ENCODE data around the gene ALK.

- no peak for TF ChIP-seq CTCF (IDR thresholded peaks at IDR 0.05; ENCODE audit: borderline replicate concordance, extremely low read depth, low read length, poor library complexity, severe bottlenecking)
- TF ChIP-seq EZH2 (IDR thresholded peaks at IDR 0.05; ENCODE audit: borderline replicate concordance, low read depth, low read length, severe bottlenecking) = no peak
Observed at GRCh38 chr2:29782087-29782486, 139.3 kb downstream of the ALK start.

Data from DND-41 (cell line).